ENCODE measurements around the gene IPMK.

GRCh38 chr10:58239561-58240169 is 28.0 kb downstream of the IPMK start:
- TF ChIP-seq CTCF (IDR thresholded peaks at IDR 0.05; ENCODE audit: low read depth, low read length, poor library complexity, severe bottlenecking) (no peak), EZH2phosphoT487 (IDR thresholded peaks at IDR 0.05; ENCODE audit: borderline replicate concordance, low read length) (no peak)

All from DOHH2 (cell line).